Measurements from ENCODE around the gene PML.
"Not testable (repeated sequence)": the region's sequence is repeated elsewhere in the genome, so short reads cannot be mapped to it uniquely, and the experiment has no call there.

The PML gene

DNA sequence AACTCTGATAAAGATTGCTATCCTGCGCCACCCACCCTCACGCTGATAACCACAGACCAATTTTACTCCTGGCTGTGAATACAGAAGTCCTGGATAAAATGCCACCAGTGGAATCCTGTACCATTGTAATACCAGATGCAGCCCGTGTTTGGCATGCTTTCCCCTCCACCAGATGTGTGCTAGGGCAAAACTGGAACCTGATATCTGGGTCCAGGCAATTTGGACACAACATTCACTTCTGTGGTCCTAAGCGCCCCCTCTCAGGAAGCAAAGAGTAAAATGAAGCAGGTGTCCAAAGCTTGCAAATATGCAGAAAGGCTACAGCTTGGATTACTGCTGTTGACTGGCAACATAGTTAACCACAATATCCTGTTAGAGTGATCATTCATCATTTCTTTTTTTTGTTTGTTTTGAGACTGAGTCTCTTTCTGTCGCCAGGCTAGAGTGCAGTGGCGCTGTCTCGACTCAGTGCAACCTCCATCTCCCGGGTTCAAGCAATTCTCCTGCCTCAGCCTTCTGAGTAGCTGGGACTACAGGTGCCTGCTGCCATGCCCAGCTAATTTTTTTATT is 35.4 kb upstream of the PML start:
- no peak for DNase-seq (ENCODE audit: low read depth)

- DNase-seq (ENCODE audit: low read depth) = no peak
Observed at GRCh38 chr15:73959801-73960200, 34.7 kb upstream of the PML start.

GRCh38 chr15:73960472-73961070 is 33.9 kb upstream of the PML start:
- DNase-seq (ENCODE audit: low read depth) = not testable (repeated sequence)

- no peak for DNase-seq (ENCODE audit: low read depth)
Observed at GRCh38 chr15:73962433-73962832, 32.1 kb upstream of the PML start.

DNA sequence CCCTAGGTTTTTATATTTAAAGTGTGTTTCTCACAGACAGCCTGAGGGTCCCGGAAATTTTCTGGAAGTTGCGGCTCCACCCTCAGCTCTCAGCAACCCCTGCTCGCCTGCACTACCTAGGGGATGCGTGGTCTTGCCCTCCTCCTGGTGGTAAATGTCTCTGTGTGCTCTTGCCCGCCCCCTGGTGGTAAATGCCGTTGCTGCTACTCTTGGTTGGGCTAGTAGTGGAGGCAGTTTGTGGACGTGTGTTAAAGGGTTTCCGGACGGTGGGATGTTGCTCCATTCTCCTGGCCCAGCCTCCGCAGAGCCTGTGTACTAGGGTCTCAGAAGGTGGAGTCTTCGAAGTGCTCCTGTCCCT is 29.8 kb upstream of the PML start:
- DNase-seq (ENCODE audit: low read depth) = no peak

GRCh38 chr15:73965094-73965757 is 29.3 kb upstream of the PML start:
- no peak for DNase-seq (ENCODE audit: low read depth)

DNA sequence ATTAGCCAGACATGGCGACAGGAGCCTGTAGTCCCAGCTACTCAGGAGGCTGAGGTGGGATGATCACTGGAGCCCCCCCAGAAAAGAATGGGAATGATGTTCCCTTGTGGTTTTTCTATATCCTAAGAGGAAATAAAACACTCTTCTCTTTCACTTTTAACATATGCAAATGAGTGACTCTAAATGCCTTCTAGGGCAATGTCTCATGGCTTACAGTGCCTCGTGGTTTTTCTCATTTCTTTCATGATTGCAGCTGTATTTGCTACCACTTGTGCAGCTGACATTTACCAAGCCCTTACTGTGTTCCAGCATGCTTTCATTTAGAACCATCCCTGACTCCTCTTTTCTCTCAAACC is 28.8 kb upstream of the PML start:
- no peak for DNase-seq (ENCODE audit: low read depth)

GRCh38 chr15:73968461-73968860 is 26.1 kb upstream of the PML start:
- no peak for DNase-seq (ENCODE audit: low read depth)

GRCh38 chr15:73969151-73969759 is 25.3 kb upstream of the PML start:
- no peak for DNase-seq (ENCODE audit: low read depth)

- DNase-seq (ENCODE audit: low read depth) = no peak
Observed at GRCh38 chr15:73972984-73973682, 21.4 kb upstream of the PML start.

DNA sequence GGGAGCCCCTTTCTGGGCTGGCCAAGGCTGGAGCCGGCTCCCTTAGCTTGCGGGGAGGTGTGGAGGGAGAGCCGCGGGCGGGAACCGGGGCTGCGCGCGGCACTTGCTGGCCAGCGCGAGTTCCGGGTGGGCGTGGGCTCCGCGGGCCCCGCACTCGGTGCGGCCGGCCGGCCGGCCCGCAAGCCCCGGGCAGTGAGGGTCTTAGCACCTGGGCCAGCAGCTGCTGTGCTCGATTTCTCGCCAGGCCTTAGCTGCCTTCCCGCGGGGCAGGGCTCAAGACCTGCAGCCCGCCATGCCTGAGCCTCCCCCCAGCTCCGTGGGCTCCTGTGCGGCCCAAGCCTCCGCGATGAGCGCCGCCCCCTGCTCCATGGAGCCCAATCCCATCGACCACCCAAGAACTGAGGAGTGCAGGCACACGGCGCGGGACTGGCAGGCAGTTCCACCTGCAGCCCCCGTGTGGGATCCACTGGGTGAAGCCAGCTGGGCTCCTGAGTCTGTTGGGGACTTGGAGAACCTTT is 20.8 kb upstream of the PML start:
- not testable (repeated sequence) for DNase-seq (ENCODE audit: low read depth)

- not testable (repeated sequence) for DNase-seq (ENCODE audit: low read depth)
Observed at GRCh38 chr15:73975440-73976125, 18.9 kb upstream of the PML start.

DNA sequence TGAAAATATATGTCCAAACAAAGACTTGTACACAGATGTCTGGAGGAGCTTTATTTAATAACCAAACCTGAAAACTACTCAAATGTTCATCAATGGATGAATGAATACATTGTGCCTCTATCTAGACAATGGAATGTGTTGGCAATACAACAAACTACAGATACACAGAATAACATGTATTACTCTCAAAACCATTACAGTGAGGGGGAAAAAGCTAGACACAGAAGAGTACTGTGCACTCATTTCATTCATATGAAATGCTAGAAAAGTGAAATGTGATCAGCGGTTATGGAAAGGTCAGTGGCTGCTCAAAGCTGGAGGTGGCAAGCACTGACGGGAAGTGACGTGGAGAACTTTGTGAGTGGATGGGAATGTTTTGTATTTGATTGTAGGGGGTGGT is 15.6 kb upstream of the PML start:
- DNase-seq (ENCODE audit: low read depth) = no peak

GRCh38 chr15:73979636-73980035 is 14.9 kb upstream of the PML start:
- no peak for DNase-seq (ENCODE audit: low read depth)

DNA sequence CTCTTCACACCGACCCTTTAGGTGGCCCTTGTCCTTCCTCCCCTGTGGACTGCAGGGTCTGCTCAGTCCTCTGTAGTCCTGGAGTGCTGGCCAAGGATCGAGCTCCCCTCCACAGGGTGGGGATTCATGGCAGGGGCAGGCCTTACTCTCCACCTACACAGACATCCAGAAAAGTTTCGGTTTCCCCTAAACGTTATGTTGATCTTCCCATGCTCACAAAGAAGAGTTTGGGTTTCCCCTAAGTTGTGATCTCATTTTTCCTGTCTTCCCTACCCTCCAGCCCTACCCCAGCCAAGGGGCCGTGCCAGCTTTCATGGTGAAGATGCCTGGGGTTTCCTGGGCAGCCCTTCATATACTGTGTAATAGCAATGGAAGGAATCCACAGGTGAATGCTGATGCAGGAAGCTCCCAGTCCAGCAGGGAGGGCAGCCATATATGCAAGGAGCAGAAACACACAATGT is 12.7 kb upstream of the PML start:
- no peak for DNase-seq (ENCODE audit: low read depth)

GRCh38 chr15:73982222-73982962 is 12.1 kb upstream of the PML start:
- no peak for DNase-seq (ENCODE audit: low read depth)

DNA sequence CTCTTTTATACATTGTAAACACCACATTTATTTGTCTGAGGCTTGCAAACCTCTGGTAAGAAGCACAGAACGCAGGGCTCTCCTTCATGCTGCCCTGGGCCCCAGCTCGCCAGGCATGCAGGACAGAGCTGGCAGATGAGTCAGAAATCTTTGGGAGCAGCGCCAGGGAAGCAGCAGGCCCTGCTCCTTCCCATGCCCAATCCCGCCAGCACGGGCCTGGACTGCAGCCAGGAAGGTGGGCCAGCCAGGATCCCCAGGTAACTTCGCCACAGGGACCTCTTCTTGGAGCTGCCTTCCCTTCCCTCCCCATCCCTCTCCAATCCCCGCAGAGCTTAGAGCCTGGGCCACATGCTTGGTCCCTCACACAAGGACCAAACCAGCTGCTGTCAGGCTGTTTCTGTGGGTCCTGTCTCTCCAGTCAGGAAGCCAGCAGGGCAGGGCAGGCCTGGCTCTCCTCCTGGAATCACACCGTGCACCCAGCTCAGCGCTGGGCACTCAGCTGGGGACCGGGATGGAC is 11.2 kb upstream of the PML start:
- no peak for DNase-seq (ENCODE audit: low read depth)

GRCh38 chr15:73983773-73984172 is 10.7 kb upstream of the PML start:
- no peak for DNase-seq (ENCODE audit: low read depth)

DNA sequence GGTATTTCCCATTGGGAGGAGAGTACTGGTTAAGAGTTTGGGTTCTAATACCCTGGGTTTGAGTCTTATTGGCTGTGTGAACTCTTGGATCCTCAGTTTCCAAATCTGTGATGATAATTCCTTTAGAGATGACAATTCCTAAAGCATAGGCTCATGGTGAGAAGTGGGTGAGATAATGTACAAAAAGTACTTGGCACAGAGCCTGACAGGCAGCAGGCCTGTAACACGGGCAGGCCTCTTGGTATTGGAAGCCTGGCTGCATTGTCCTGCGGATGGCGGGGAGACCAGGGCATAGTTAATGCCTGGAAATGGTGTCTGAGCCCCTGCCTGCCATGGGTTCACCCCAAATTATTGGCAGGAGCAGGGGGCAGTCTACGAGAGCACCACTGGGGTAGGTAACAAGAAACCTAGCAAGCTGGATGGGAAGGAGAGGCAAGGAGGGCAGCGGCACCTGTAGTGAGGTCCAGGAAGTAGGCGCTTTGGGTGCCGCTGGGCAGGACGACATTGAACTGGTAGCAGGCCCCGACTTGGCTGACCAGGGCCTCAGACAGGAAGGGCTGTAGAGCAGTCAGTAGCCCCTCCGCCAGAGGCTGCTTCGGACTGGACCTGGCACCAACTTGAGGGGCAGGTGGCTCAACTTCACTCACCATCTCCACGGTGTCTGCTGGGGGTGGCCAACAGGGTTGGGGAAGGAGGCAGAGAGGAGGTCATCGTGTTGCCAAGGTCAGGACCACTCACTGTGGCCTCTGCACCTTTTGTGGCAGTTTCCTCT is 10.1 kb upstream of the PML start:
- no peak for DNase-seq (ENCODE audit: low read depth)

Measured in HS-5 (cell line).